ENCODE results near the gene ICA1.

Gene ICA1

GRCh38 chr7:8226501-8226900 lies 35.5 kb downstream of the ICA1 start:
- no peak for DNase-seq

GRCh38 chr7:8221567-8221966 lies 40.4 kb downstream of the ICA1 start:
- DNase-seq = no peak

- DNase-seq = no peak
Measured at GRCh38 chr7:8221101-8221495, 40.9 kb downstream of the ICA1 start.

GRCh38 chr7:8220376-8221100 lies 41.4 kb downstream of the ICA1 start:
- no peak for DNase-seq

- no peak for DNase-seq
Measured at GRCh38 chr7:8217200-8218068, 44.5 kb downstream of the ICA1 start.

GRCh38 chr7:8216334-8216690 lies 45.7 kb downstream of the ICA1 start:
- no peak for DNase-seq

- DNase-seq = no peak
Measured at GRCh38 chr7:8215648-8216333, 46.2 kb downstream of the ICA1 start.

- DNase-seq = no peak
Measured at GRCh38 chr7:8214244-8214824, 47.6 kb downstream of the ICA1 start.

- DNase-seq = no peak
Measured at GRCh38 chr7:8213381-8213780, 48.6 kb downstream of the ICA1 start.

GRCh38 chr7:8212638-8213037 lies 49.3 kb downstream of the ICA1 start:
- DNase-seq = no peak

- no peak for DNase-seq
Measured at GRCh38 chr7:8211725-8212096, 50.3 kb downstream of the ICA1 start.

GRCh38 chr7:8210845-8211724 lies 50.9 kb downstream of the ICA1 start:
- DNase-seq = no peak

GRCh38 chr7:8209353-8209752 lies 52.6 kb downstream of the ICA1 start:
- DNase-seq = no peak

GRCh38 chr7:8208816-8209215 lies 53.2 kb downstream of the ICA1 start:
- DNase-seq = no peak

GRCh38 chr7:8206956-8207355 lies 55.0 kb downstream of the ICA1 start:
- DNase-seq = no peak

GRCh38 chr7:8205537-8205936 lies 56.4 kb downstream of the ICA1 start:
- DNase-seq = no peak

- DNase-seq = no peak
Measured at GRCh38 chr7:8205031-8205387, 57.0 kb downstream of the ICA1 start.

- DNase-seq = no peak
Measured at GRCh38 chr7:8204339-8205030, 57.5 kb downstream of the ICA1 start.

- DNase-seq = no peak
Measured at GRCh38 chr7:8201846-8202441, 60.0 kb downstream of the ICA1 start.

- no peak for DNase-seq
Measured at GRCh38 chr7:8200717-8201116, 61.2 kb downstream of the ICA1 start.

- DNase-seq = no peak
Measured at GRCh38 chr7:8200316-8200715, 61.7 kb downstream of the ICA1 start.
